GM19467 (cell line): ENCODE data around the gene DLGAP1.
"Not testable (repeated sequence)": the region's sequence is repeated elsewhere in the genome, so short reads cannot be mapped to it uniquely, and the experiment has no call there.

Experiments
- ATAC-seq: cut with Tn5 transposase; IDR thresholded peaks from one replicate; pipeline ENCODE4 v1.9.1; 2021; ENCODE audit warnings: mild to moderate bottlenecking, moderate library complexity; ENCODE audit not compliant: unreplicated experiment

The DLGAP1 gene

GRCh38 chr18:4293337-4293736, 161.8 kb downstream of the DLGAP1 start:
- ATAC-seq = no peak

DNA sequence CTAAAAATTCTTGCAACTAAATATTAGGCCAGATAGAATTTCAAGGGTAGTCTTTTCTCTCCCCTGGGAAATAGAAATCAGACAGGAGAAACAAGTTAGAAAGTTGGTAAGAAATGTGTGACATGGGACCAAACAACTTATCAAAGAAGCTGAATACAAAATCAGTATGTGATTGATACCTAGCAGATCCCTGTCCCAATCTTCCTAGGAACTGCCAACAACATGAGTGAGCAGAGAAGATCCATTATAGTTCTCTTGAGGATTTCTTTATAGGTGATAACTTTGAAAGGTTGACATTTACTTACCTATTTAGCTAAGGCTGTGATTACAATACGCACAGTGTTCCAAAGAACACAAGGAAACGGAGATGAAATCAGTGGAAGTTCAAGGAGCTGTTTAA, 162.4 kb downstream of the DLGAP1 start:
- no peak for ATAC-seq

- ATAC-seq = not testable (repeated sequence)
Observed at GRCh38 chr18:4287340-4287739, 167.8 kb downstream of the DLGAP1 start.

GRCh38 chr18:4286256-4286655, 168.9 kb downstream of the DLGAP1 start:
- no peak for ATAC-seq

- ATAC-seq = no peak
Observed at GRCh38 chr18:4285525-4285924, 169.6 kb downstream of the DLGAP1 start.

DNA sequence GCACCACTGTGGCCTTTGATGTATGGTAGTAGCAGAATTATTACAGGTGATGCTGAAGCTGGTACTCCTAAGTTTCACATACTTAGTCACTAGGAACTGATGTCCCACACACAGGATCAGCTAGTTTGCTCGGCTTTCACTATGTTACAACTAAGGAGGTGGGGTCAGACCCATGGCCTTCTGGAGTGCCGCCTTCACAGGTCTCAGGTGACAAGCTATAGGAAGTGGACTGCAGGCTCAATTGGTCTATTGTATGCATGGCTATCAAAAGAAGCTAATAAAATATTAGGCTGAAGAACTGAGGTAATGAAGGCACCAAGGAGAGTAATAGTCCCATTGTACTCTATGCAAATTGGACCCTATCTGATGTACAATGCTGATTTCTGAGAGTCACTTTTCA, 170.6 kb downstream of the DLGAP1 start:
- no peak for ATAC-seq

- ATAC-seq = no peak
Observed at GRCh38 chr18:4283746-4284291, 171.3 kb downstream of the DLGAP1 start.

DNA sequence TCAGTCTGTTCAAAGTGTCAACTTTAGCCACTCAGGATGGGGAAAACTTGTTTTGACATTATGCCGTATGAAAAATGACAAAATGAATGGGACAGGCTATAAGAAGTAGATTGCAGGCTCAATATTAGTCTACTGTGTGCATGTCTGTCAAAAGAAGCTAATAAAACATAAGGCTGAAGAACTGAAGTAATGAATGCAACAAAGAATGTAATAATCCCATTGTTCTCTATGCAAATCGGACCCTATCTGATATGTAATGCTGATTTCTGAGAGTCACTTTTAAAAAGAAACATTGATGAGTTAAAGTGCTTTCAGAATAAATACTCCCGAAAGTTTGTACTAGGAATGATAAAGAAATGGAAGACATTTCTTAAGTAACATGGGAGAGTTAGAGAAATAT, 172.2 kb downstream of the DLGAP1 start:
- no peak for ATAC-seq

- no peak for ATAC-seq
Observed at GRCh38 chr18:4276953-4277585, 178.0 kb downstream of the DLGAP1 start.

- no peak for ATAC-seq
Observed at GRCh38 chr18:4271952-4272351, 183.2 kb downstream of the DLGAP1 start.

DNA sequence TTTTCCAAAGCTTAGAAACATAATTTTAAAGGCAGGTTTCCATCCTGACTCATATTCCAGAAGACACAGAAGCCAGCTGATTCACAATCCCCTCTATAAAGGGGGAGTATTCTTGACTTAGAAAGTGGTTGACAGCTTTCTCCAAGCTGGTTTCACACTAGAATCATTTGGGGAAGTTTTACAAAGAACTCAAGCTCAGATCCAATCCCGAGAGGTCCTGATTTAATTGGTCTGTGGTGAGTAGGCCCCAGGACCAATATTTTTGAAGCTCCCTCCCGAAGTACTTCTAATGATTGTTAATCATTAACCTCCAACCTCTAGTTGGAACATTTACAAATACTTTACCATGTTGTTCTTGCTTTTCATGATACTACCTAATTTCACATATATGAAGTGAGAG, 184.1 kb downstream of the DLGAP1 start:
- no peak for ATAC-seq

- ATAC-seq = no peak
Observed at GRCh38 chr18:4270016-4270415, 185.1 kb downstream of the DLGAP1 start.

GRCh38 chr18:4267641-4268040, 187.5 kb downstream of the DLGAP1 start:
- no peak for ATAC-seq

GRCh38 chr18:4264347-4264791, 190.7 kb downstream of the DLGAP1 start:
- ATAC-seq = no peak

DNA sequence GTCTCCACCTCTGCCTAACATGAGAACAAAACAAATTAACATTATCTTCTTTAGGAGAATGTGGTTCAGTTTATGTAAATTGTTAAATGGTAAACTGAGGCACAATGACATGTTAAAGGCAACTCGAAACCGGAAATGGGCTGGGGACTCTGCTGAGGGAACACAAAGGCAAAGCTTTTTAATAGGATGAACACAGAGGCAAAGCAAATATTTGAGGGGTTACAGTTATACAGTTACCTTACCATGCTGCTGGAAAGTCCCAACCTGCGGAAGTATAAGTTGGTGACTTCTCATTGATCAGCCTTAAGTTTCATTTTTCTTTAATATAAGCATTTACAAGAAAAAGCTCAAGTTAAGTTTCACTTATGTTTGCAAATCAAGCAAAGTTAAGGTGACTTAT, 195.0 kb downstream of the DLGAP1 start:
- ATAC-seq = no peak

DNA sequence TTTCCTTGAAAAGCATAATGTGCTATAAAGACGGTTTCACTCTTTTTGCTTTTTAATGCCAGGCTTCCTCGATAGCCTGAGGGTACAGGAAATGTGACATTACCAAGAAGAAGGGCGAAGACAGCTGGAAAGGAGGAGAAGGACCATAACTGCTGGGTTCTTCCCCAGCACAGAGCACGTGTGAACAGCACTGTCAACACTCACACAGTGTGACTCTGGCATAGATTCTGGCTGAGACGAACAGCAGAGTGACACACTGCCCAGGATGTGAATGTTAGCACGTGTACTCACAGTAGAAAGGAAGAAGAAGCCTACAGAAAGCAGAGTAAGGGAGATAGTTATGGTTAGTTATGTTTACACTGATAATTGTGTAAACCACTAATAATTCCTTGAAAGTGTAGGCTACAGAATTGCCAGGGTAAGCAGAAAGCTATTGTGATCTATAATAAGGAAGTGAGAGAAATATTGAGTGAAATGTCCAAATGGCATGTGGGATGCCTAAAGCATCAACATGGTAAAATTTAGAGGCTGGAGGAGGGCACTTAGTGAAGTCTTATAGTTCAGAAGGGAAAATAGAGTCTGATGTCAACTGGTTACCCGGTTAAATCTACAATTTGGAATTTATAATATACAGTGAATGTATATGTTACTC, 198.2 kb downstream of the DLGAP1 start:
- ATAC-seq = no peak

- no peak for ATAC-seq
Observed at GRCh38 chr18:4254840-4255239, 200.3 kb downstream of the DLGAP1 start.

- ATAC-seq = no peak
Observed at GRCh38 chr18:4252829-4253228, 202.3 kb downstream of the DLGAP1 start.

DNA sequence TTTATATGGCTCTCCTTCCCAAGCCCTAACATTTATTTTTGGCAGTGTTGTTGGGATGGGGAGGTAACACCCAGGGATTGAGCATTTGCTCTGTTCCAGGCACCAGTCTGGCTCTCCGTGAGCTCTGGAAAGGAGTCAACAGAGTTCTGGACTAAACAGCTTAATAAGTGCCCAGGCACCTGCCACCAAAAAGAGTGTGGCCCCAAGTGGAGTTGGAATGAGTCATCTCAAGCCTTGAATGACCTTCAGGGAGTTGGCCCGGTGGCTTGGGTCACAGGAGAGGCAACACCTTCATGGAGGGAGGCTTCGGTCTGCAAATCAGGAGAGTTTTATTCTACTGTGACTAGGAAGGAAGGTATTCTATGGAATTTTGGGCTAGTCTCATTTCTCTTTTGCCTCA, 203.2 kb downstream of the DLGAP1 start:
- ATAC-seq = peak; percentile 44

DNA sequence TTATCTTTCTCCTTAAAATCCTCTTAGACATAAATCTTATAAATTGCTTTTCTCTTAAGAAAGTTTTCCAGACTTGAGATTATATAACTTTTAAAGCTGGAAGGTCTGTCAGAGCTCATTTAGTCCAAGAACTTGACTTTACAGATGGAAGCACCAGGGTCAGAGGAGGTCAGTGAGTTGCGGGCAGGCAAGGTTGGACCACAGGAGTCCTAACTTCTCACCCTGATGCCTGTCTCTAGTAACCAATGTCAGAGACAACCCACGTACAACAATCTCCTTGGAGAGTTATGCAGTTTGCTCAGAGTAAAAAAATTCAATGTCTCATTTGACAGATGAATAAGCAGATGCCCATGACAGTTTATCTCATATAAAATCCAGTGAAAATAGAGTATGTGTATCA, 203.9 kb downstream of the DLGAP1 start:
- no peak for ATAC-seq

DNA sequence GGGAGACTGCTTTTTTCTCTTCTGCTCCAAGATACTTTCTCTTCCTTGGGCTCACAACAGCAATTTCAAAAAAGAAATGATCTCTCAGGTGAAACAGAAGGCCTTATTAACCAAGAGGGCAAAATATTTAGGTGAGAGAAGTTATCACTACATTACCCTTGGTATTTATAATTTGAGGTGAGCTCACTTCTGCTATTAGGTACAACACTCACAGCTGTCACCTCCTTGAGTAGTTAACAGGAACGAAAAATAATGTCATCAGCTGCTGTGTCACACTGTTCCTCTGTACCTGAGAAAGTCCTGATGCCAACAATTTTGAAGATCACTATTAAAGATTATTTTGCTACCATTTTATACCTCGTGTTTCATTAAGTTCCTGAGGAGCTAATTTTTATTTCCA, 205.0 kb downstream of the DLGAP1 start:
- ATAC-seq = no peak

DNA sequence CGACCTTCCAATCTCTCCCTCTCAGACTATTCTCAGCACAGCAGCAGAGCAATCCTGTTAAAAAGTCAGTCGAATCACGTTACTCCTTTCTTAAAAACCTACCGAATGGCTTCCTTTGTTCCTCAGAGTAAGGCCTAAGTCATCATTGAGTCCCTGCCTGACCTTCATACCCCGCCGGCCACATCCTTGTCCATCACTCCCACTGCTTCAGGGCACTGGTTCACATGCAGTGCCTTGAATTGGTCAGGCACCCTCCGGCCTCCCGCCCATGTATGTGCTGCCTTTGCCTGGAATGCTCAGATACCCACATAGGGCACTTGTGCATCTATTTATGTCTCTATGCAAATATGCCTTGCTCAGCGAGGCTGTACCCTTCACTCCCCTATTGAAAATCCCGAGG, 206.4 kb downstream of the DLGAP1 start:
- no peak for ATAC-seq

DNA sequence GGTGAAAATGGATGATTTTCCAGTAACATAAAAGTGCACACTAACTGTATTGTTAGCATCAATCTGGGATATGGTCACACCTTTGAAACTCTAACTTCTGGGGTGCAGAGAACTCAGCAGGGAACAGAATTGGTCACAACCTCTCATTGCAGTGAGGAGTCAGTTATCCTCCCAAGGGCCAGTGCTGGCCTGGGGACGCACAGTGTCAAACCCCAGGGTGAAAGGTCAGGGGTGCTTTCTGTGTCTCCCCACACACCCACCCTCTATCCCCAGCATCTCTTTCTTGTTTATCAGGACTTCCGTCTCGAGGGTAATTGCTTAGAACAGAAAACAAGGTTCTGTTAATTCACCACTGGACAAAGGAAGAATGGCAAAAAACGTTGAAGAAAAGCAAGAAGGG, 208.7 kb downstream of the DLGAP1 start:
- no peak for ATAC-seq
